Lower leg skin (tissue), 4 donors: ENCODE measurements around the gene RASEF. TPM values are rescaled to one million over a fixed set of nuclear protein-coding genes. Genes with fewer than 3 reads are reported as not detected.

Experiments
- DNase-seq, 2 donors: peaks; one replicate each; pipeline ENCODE4 v3.0.0-alpha.2; 2019; ENCODE audit warnings: low spot score in 2 of 2
- H3K4me3 ChIP-seq: fragments of 200-600 bp; sonication (generic); 2 replicates; pipeline ENCODE4 v1.5.1; 2017; ENCODE audit warnings: mild to moderate bottlenecking, low read depth; ENCODE audit not compliant: poor library complexity, severe bottlenecking
- CTCF ChIP-seq, 3 donors: fragments of 450-650 bp; IDR thresholded peaks; one replicate each; pipeline ENCODE4 v1.5.1; 2016; ENCODE audit warnings: antibody characterized with exemption in 3 of 3, mild to moderate bottlenecking in 3 of 3, moderate library complexity in 2 of 3
- POLR2A ChIP-seq, 2 donors: fragments of 450-650 bp; IDR thresholded peaks; one replicate each; pipeline ENCODE4 v1.6.1; 2016 to 2017; ENCODE audit warnings: antibody characterized with exemption in 2 of 2, mild to moderate bottlenecking in 1 of 2, moderate library complexity in 1 of 2
- WGBS, 2 donors: methylation state at CpG; one replicate each; pipeline ENCODE4 v1.1.5; 2018; 5-methylcytosine and 5-hydroxymethylcytosine counted together
- intact Hi-C: fragments of 100-400 bp; cut with DNase I; formaldehyde crosslinking; loops from one replicate; pipeline ENCODE4 v1.15.0; 2023; ENCODE audit warnings: low total_unique reads
- total RNA-seq, 4 donors: library from RNA; depleted of rRNA; stranded (reverse); fragments of >200 nt; gene quantifications; one replicate each; pipeline ENCODE4 v1.1.0, GENCODE V29; 2016

The RASEF gene
- total RNA-seq, 4 donors from 2014 or later, result 2.7 to 4.8 (median 3.3) TPM

- intact Hi-C loops, result no loop called here
- DNase-seq, result no peak
- no peak overlapping the region for H3K4me3 ChIP-seq
- WGBS, 2 donors, result 63 to 68% methylated on average over 2 of the region's 2 CpGs
- TF ChIP-seq POLR2A (IDR thresholded peaks at IDR 0.05), result no peak
- no peak for TF ChIP-seq CTCF (IDR thresholded peaks at IDR 0.05)
These were observed 6.8 kb downstream of the RASEF start for GRCh38 chr9:83056174-83056573.

- DNase-seq, result no peak
- TF ChIP-seq POLR2A (IDR thresholded peaks at IDR 0.05) (no peak), CTCF (IDR thresholded peaks at IDR 0.05) (no peak)
- H3K4me3 ChIP-seq, result no peak overlapping the region
- 59 to 60% methylated on average over 11 of the region's 11 CpGs for WGBS, 2 donors
- intact Hi-C loops, result no loop called here
These were observed 14.8 kb downstream of the RASEF start for GRCh38 chr9:83047839-83048775.

- TF ChIP-seq POLR2A (IDR thresholded peaks at IDR 0.05), result no peak
- no peak for TF ChIP-seq CTCF (IDR thresholded peaks at IDR 0.05)
- H3K4me3 ChIP-seq, result no peak overlapping the region
- no peak for DNase-seq
- 40 to 61% methylated on average over 7 of the region's 7 CpGs for WGBS, 2 donors
- intact Hi-C loops, result no loop called here
These were observed 19.3 kb downstream of the RASEF start for GRCh38 chr9:83043597-83043996.

GRCh38 chr9:83041771-83042170 is 21.2 kb downstream of the RASEF start:
- WGBS, 2 donors, result 55 to 60% methylated on average over 1 of the region's 1 CpG
- intact Hi-C loops, result no loop called here
- H3K4me3 ChIP-seq, result no peak overlapping the region
- DNase-seq, result no peak
- TF ChIP-seq CTCF (IDR thresholded peaks at IDR 0.05) (no peak), POLR2A (IDR thresholded peaks at IDR 0.05) (no peak)

DNA sequence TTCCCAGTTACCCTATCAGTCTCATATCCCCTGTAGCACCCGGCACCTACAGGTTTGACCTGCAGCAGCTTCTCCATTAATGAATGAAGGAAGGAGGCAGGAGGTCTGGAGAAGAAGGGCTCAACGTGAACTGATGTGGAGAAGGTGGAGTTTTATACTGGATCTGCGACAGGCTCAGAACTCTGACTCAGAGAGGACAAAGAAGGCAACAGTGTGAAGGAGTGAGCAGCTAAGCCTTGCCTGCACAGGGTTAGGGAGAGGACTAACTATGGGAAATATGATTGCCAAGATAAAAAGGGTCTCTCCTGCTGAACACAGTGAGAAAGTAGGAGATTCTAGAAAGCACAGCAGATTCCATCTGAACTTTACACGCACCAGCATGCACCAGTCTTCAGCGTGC is 23.6 kb downstream of the RASEF start:
- intact Hi-C loops, result no loop called here
- H3K4me3 ChIP-seq, result no peak overlapping the region
- no peak for DNase-seq
- 77 to 82% methylated on average over 5 of the region's 5 CpGs for WGBS, 2 donors
- TF ChIP-seq POLR2A (IDR thresholded peaks at IDR 0.05) (no peak), CTCF (IDR thresholded peaks at IDR 0.05) (no peak)
